HepG2 (cell line): Measurements from ENCODE around the gene NINL. TPM values are rescaled to one million over a fixed set of nuclear protein-coding genes. Genes with fewer than 3 reads are reported as not detected.
A peak's percentile ranks its signal among the peaks of the same experiment; 100 is the strongest.

Experiments
- AHR ChIP-seq: IDR thresholded peaks from 2 replicates; pipeline ENCODE4 v1.6.1; 2018; ENCODE audit warnings: missing genetic modification reagents, missing compliant biosample characterization
- CBX5 ChIP-seq: sonication (generic); formaldehyde crosslinking; IDR thresholded peaks from 2 replicates; pipeline ENCODE4 v1.4.0; 2020; ENCODE audit warnings: missing genetic modification reagents, borderline replicate concordance
- ERF ChIP-seq: IDR thresholded peaks from 2 replicates; pipeline ENCODE4 v1.6.1; 2018; ENCODE audit warnings: missing biosample characterization, missing genetic modification reagents
- HMGXB4 ChIP-seq, 2 experiments: sonication (generic) in 1 of 2; formaldehyde crosslinking in 1 of 2; IDR thresholded peaks; 2 replicates each; pipeline versions ENCODE4 v1.4.0 to v1.6.1; 2018 to 2020; ENCODE audit warnings: missing genetic modification reagents in 2 of 2, borderline replicate concordance in 1 of 2, low read depth in 1 of 2, mild to moderate bottlenecking in 1 of 2, missing biosample characterization in 1 of 2
- MZF1 ChIP-seq: sonication (generic); formaldehyde crosslinking; IDR thresholded peaks from 2 replicates; pipeline ENCODE4 v1.8.1; 2023; ENCODE audit warnings: mild to moderate bottlenecking, missing genetic modification reagents, borderline replicate concordance
- PPARG ChIP-seq: conservative IDR thresholded peaks from 2 replicates; pipeline ENCODE4 v1.6.1; 2016; ENCODE audit warnings: missing biosample characterization, missing genetic modification reagents
- PRPF4 ChIP-seq: fragments of 200-400 bp; formaldehyde crosslinking; IDR thresholded peaks from 2 replicates; pipeline ENCODE4 v1.6.1; 2016; ENCODE audit warnings: low read length, low read depth; ENCODE audit not compliant: poor library complexity, severe bottlenecking
- RBM22 ChIP-seq: fragments of 200-400 bp; formaldehyde crosslinking; optimal IDR thresholded peaks from 2 replicates; pipeline ENCODE3; 2017; ENCODE audit warnings: mild to moderate bottlenecking, low read length, moderate library complexity
- SPEN ChIP-seq: sonication (generic); formaldehyde crosslinking; IDR thresholded peaks from 2 replicates; pipeline ENCODE4 v1.5.1; 2020; ENCODE audit warnings: low read depth, mild to moderate bottlenecking, missing genetic modification reagents
- ZNF276 ChIP-seq: sonication (generic); formaldehyde crosslinking; IDR thresholded peaks from 2 replicates; pipeline ENCODE4 v1.4.0; 2020; ENCODE audit warnings: mild to moderate bottlenecking, low read depth, missing genetic modification reagents
- ZNF343 ChIP-seq: sonication (generic); formaldehyde crosslinking; IDR thresholded peaks from 2 replicates; pipeline ENCODE4 v1.4.0; 2020; ENCODE audit warnings: mild to moderate bottlenecking, missing genetic modification reagents
- ZNF451 ChIP-seq: sonication (generic); formaldehyde crosslinking; IDR thresholded peaks from 2 replicates; pipeline ENCODE4 v1.5.0; 2020; ENCODE audit warnings: mild to moderate bottlenecking, missing genetic modification reagents
- ZNF572 ChIP-seq: sonication (generic); formaldehyde crosslinking; IDR thresholded peaks from 2 replicates; pipeline ENCODE4 v1.5.1; 2020; ENCODE audit warnings: mild to moderate bottlenecking, missing genetic modification reagents
- ZNF574 ChIP-seq: sonication (generic); formaldehyde crosslinking; IDR thresholded peaks from 2 replicates; pipeline ENCODE4 v1.4.0; 2020; ENCODE audit warnings: missing genetic modification reagents
- ZNF788 ChIP-seq: sonication (generic); formaldehyde crosslinking; IDR thresholded peaks from 2 replicates; pipeline ENCODE4 v1.5.0; 2020; ENCODE audit warnings: mild to moderate bottlenecking, missing genetic modification reagents, borderline replicate concordance
- ZSCAN12 ChIP-seq: sonication (generic); formaldehyde crosslinking; IDR thresholded peaks from 2 replicates; pipeline ENCODE4 v1.9.0; 2021; ENCODE audit warnings: mild to moderate bottlenecking, missing genetic modification reagents
- ZSCAN29 ChIP-seq: sonication (generic); formaldehyde crosslinking; conservative IDR thresholded peaks from 2 replicates; pipeline ENCODE4 v1.4.0; 2020; ENCODE audit warnings: mild to moderate bottlenecking, missing genetic modification reagents
- polyA plus RNA-seq, 8 experiments: library from polyadenylated mRNA; depleted of rRNA in 3 of 8; stranded (reverse) in 7 of 8; unstranded in 1 of 8; fragments of >200 nt; fragmentation: Illumina TruSeq in 4 of 8; extraction: Trizol in 4 of 8; gene quantifications; 2 replicates each; pipeline versions ENCODE4 v1.2.1 to v1.2.3, GENCODE V29; 2011 to 2016; ENCODE audit warnings: low read depth in 4 of 8, missing spikeins in 1 of 8, mixed read lengths in 1 of 8; ENCODE audit not compliant: insufficient read depth in 1 of 8
- total RNA-seq, 5 experiments: library from RNA; depleted of rRNA; stranded (reverse); fragments of >200 nt; fragmentation: Illumina TruSeq; extraction: Trizol; gene quantifications; 2 replicates each; pipeline ENCODE4 v1.2.3, GENCODE V29; 2016; ENCODE audit warnings: low read depth in 1 of 5
- TF ChIP-seq, protein P1 (sequence below): sonication (generic); formaldehyde crosslinking; IDR thresholded peaks from 2 replicates; pipeline ENCODE4 v1.4.0; 2020; ENCODE audit warnings: missing genetic modification reagents

Gene NINL
- total and polyA plus RNA-seq, 2 of the 13 experiments (the other 11 are each of a cell fraction or from before 2014, with no cell fraction given) = 32.3 to 34.3 TPM

- TF ChIP-seq ZNF451 (CRISPR knock-in tag) (0 out of 2 replicates have a peak, but pooled peaks have one; percentile 44), SPEN (CRISPR knock-in tag) (0 out of 2 replicates have a peak, but pooled peaks have one; percentile 37), HMGXB4 (CRISPR knock-in tag; IDR thresholded peaks at IDR 0.05; ENCODE audit: borderline replicate concordance in 1 of 2, low read depth in 1 of 2) (peak in 1 of 2 experiments; percentile 55; a peak in 2 of 4 replicates), RBM22 (peak; percentile 75), ZSCAN12 (CRISPR knock-in tag) (no peak), ERF (CRISPR knock-in tag) (peak; percentile 28; the same call in 1 of the 2 replicates), PRPF4 (peak; percentile 92), ZNF572 (CRISPR knock-in tag) (peak; percentile 78), AHR (0 out of 2 replicates have a peak, but pooled peaks have one; percentile 16), MZF1 (CRISPR knock-in tag) (no peak), PPARG (CRISPR knock-in tag) (0 out of 2 replicates have a peak, but pooled peaks have one; percentile 17), ZNF343 (peak; percentile 48; the same call in 1 of the 2 replicates), CBX5 (0 out of 2 replicates have a peak, but pooled peaks have one; percentile 13), ZSCAN29 (CRISPR knock-in tag) (no peak), ZNF788 (CRISPR knock-in tag) (peak; percentile 37; the same call in 1 of the 2 replicates), ZNF574 (peak; percentile 32; the same call in 1 of the 2 replicates), ZNF276 (CRISPR knock-in tag) (0 out of 2 replicates have a peak, but pooled peaks have one; percentile 36)
- TF ChIP-seq, protein P1, sequence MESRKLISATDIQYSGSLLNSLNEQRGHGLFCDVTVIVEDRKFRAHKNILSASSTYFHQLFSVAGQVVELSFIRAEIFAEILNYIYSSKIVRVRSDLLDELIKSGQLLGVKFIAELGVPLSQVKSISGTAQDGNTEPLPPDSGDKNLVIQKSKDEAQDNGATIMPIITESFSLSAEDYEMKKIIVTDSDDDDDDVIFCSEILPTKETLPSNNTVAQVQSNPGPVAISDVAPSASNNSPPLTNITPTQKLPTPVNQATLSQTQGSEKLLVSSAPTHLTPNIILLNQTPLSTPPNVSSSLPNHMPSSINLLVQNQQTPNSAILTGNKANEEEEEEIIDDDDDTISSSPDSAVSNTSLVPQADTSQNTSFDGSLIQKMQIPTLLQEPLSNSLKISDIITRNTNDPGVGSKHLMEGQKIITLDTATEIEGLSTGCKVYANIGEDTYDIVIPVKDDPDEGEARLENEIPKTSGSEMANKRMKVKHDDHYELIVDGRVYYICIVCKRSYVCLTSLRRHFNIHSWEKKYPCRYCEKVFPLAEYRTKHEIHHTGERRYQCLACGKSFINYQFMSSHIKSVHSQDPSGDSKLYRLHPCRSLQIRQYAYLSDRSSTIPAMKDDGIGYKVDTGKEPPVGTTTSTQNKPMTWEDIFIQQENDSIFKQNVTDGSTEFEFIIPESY (CRISPR knock-in tag) = peak; percentile 96
Observed at GRCh38 chr20:25470045-25470444, 115.3 kb downstream of the NINL start (continued).
